H1 (cell line): ENCODE data around the gene ZSCAN12. TPM values are rescaled to one million over a fixed set of nuclear protein-coding genes. Genes with fewer than 3 reads are reported as not detected.
"Not testable (repeated sequence)": the region's sequence is repeated elsewhere in the genome, so short reads cannot be mapped to it uniquely, and the experiment has no call there.

Experiments used
- CTCF ChIA-PET: fragments of 300-600 bp; sonication (Branson Sonifier 250); formaldehyde crosslinking; loops from one replicate; lab custom pipeline; 2021; ENCODE audit not compliant: partially characterized antibody; lab: Charles Lee
- POLR2A ChIA-PET: fragments of 300-600 bp; sonication (Branson Sonifier 250); formaldehyde crosslinking; loops from one replicate; lab custom pipeline; 2021; ENCODE audit warnings: inconsistent platforms; ENCODE audit not compliant: partially characterized antibody; lab: Charles Lee
- DNase-seq, 2 experiments: peaks; one replicate each; pipeline versions ENCODE4 v3.0.0 to v3.0.0-alpha.2; 2010 to 2022; ENCODE audit warnings: low spot score in 2 of 2, low read depth in 1 of 2, mixed read lengths in 1 of 2
- FAIRE-seq: peaks from 2 replicates; lab custom pipeline; 2011; peaks lifted over from hg19 to GRCh38; lab: Jason Lieb, UNC
- H2AFZ ChIP-seq: 2 replicates; pipeline ENCODE4 v1.8.1; 2012; ENCODE audit warnings: low read length, inconsistent platforms
- H2AK5ac ChIP-seq: 2 replicates; pipeline ENCODE4 v1.6.1; 2013; ENCODE audit warnings: low read depth, low read length
- H2BK120ac ChIP-seq: replicated peaks from 2 replicates; pipeline ENCODE3; 2013; ENCODE audit warnings: low read depth, low read length, inconsistent platforms
- H2BK12ac ChIP-seq: 2 replicates; pipeline ENCODE4 v1.6.1; 2013; ENCODE audit warnings: low read depth, low read length
- H2BK15ac ChIP-seq: 2 replicates; pipeline ENCODE4 v1.6.1; 2013; ENCODE audit warnings: low read length
- H2BK20ac ChIP-seq: 2 replicates; pipeline ENCODE4 v1.6.1; 2013; ENCODE audit warnings: low read length
- H2BK5ac ChIP-seq: 2 replicates; pipeline ENCODE4 v1.6.1; 2013; ENCODE audit warnings: low read depth, low read length
- H3K14ac ChIP-seq: 2 replicates; pipeline ENCODE4 v1.6.1; 2013; ENCODE audit warnings: inconsistent platforms; ENCODE audit not compliant: insufficient read length
- H3K18ac ChIP-seq: 2 replicates; pipeline ENCODE4 v1.6.1; 2013; ENCODE audit warnings: low read length; ENCODE audit errors: extremely low read depth
- H3K23ac ChIP-seq: 2 replicates; pipeline ENCODE4 v1.6.1; 2013; ENCODE audit warnings: inconsistent platforms; ENCODE audit not compliant: insufficient read length
- H3K23me2 ChIP-seq: 2 replicates; pipeline ENCODE4 v1.6.1; 2013; ENCODE audit warnings: low read depth, low read length
- H3K27ac ChIP-seq: 2 replicates; pipeline ENCODE4 v1.6.1; 2011; ENCODE audit warnings: low read depth, low read length, inconsistent platforms
- H3K27me3 ChIP-seq, 4 experiments: replicated peaks in 1 of 4; 1 replicate in 1 of 4; 2 replicates in 3 of 4; pipeline versions ENCODE4 v1.6.1 to v1.8.1; 2011 to 2013; ENCODE audit warnings: low read length in 3 of 4, mild to moderate bottlenecking in 3 of 4, inconsistent platforms in 2 of 4, mixed read lengths in 2 of 4, moderate library complexity in 1 of 4; ENCODE audit not compliant: control insufficient read depth in 3 of 4, insufficient read depth in 3 of 4; ENCODE audit errors: extremely low read depth in 1 of 4
- H3K36me3 ChIP-seq, 4 experiments: 2 replicates each; pipeline versions ENCODE4 v1.6.1 to v1.8.1; 2011 to 2013; ENCODE audit warnings: mild to moderate bottlenecking in 4 of 4, low read length in 3 of 4, moderate library complexity in 2 of 4, control low read depth in 1 of 4, inconsistent platforms in 1 of 4; ENCODE audit not compliant: insufficient read depth in 4 of 4, control insufficient read depth in 2 of 4
- H3K4ac ChIP-seq: replicated peaks from 2 replicates; pipeline ENCODE3; 2013; ENCODE audit warnings: low read length, low read depth, mixed read lengths, inconsistent platforms; ENCODE audit not compliant: insufficient read length
- H3K4me1 ChIP-seq, 4 experiments: replicated peaks in 1 of 4; 1 replicate in 1 of 4; 2 replicates in 3 of 4; pipeline versions ENCODE4 v1.6.1 to v1.8.1; 2011 to 2013; ENCODE audit warnings: low read length in 3 of 4, inconsistent platforms in 2 of 4, mixed read lengths in 1 of 4; ENCODE audit not compliant: insufficient read depth in 4 of 4, control insufficient read depth in 3 of 4
- H3K4me2 ChIP-seq, 2 experiments: 2 replicates each; pipeline versions ENCODE4 v1.6.1 to v1.8.1; 2011 to 2013; ENCODE audit warnings: low read depth in 2 of 2, low read length in 2 of 2, control low read depth in 1 of 2, inconsistent platforms in 1 of 2, mild to moderate bottlenecking in 1 of 2; ENCODE audit not compliant: insufficient read depth in 1 of 2
- H3K4me3 ChIP-seq, 4 experiments: fragments of 200-600, 300-600 bp in 1 of 4; sonication (generic), shearing (Covaris generic), sonication (Bioruptor Twin) in 1 of 4; 2 replicates each; pipeline versions ENCODE4 v1.5.1 to v1.8.1; 2011 to 2016; ENCODE audit warnings: low read length in 4 of 4, low read depth in 3 of 4, control low read depth in 2 of 4, inconsistent platforms in 2 of 4, mild to moderate bottlenecking in 2 of 4, mixed read lengths in 1 of 4, moderate library complexity in 1 of 4; ENCODE audit not compliant: insufficient read depth in 2 of 4; ENCODE audit errors: extremely low read depth in 1 of 4
- H3K56ac ChIP-seq: replicated peaks from 2 replicates; pipeline ENCODE3; 2013; ENCODE audit warnings: low read depth, mild to moderate bottlenecking, mixed read lengths, low read length, inconsistent platforms; ENCODE audit not compliant: insufficient read length
- H3K79me1 ChIP-seq: 2 replicates; pipeline ENCODE4 v1.6.1; 2013; ENCODE audit warnings: low read depth, low read length, control low read depth
- H3K79me2 ChIP-seq, 2 experiments: 2 replicates each; pipeline versions ENCODE4 v1.6.1 to v1.8.1; 2012 to 2013; ENCODE audit warnings: low read length in 2 of 2, mild to moderate bottlenecking in 2 of 2, inconsistent platforms in 1 of 2; ENCODE audit not compliant: insufficient read depth in 2 of 2, control insufficient read depth in 1 of 2
- H3K9ac ChIP-seq, 4 experiments: replicated peaks in 1 of 4; 1 replicate in 1 of 4; 2 replicates in 3 of 4; pipeline versions ENCODE4 v1.6.1 to v1.8.1; 2011 to 2013; ENCODE audit warnings: low read depth in 3 of 4, low read length in 3 of 4, control low read depth in 2 of 4, mild to moderate bottlenecking in 2 of 4, moderate library complexity in 2 of 4, inconsistent platforms in 1 of 4; ENCODE audit errors: extremely low read depth in 1 of 4
- H3K9me3 ChIP-seq, 2 experiments: 2 replicates each; pipeline versions ENCODE4 v1.6.1 to v1.8.1; 2012 to 2013; ENCODE audit warnings: mild to moderate bottlenecking in 2 of 2, moderate library complexity in 2 of 2, control low read depth in 1 of 2, inconsistent platforms in 1 of 2, low read depth in 1 of 2, low read length in 1 of 2, mixed read lengths in 1 of 2; ENCODE audit not compliant: insufficient read depth in 2 of 2
- H4K20me1 ChIP-seq, 2 experiments: replicated peaks in 1 of 2; 2 replicates each; pipeline versions ENCODE3 to v1.8.1; 2011 to 2013; ENCODE audit warnings: inconsistent platforms in 2 of 2, low read length in 2 of 2, mild to moderate bottlenecking in 1 of 2; ENCODE audit not compliant: insufficient read depth in 2 of 2, control insufficient read depth in 1 of 2
- H4K5ac ChIP-seq: 2 replicates; pipeline ENCODE4 v1.6.1; 2013; ENCODE audit warnings: low read length, low read depth, mixed read lengths, inconsistent platforms; ENCODE audit not compliant: insufficient read length
- H4K8ac ChIP-seq: 2 replicates; pipeline ENCODE4 v1.8.0; 2013; ENCODE audit warnings: mild to moderate bottlenecking, moderate library complexity, low read length, inconsistent platforms; ENCODE audit not compliant: insufficient read depth; ENCODE audit errors: extremely low read depth
- H4K91ac ChIP-seq: replicated peaks from 2 replicates; pipeline ENCODE3; 2013; ENCODE audit warnings: low read length, mixed read lengths, inconsistent platforms; ENCODE audit not compliant: insufficient read length
- WGBS, 2 experiments: shearing (Covaris generic) in 1 of 2; methylation state at CpG; one replicate each; pipeline versions ENCODE4 v1.1.6 to v1.1.7; 2013 to 2015; ENCODE audit warnings: low lambda C conversion rate in 2 of 2, mixed read lengths in 2 of 2, inconsistent platforms in 1 of 2, low coverage in 1 of 2, missing lambda C conversion rate in 1 of 2; ENCODE audit not compliant: insufficient replicate concordance in 2 of 2, insufficient coverage in 1 of 2, insufficient read length in 1 of 2; ENCODE audit errors: extremely low coverage in 1 of 2, missing lambda C conversion rate in 1 of 2; 5-methylcytosine and 5-hydroxymethylcytosine counted together
- polyA plus RNA-seq, 7 experiments: library from polyadenylated mRNA; depleted of rRNA in 3 of 7; stranded (reverse) in 5 of 7; unstranded in 2 of 7; fragments of >200 nt in 5 of 7; fragments of 200-250 nt in 2 of 7; gene quantifications; 1 replicate in 5 of 7; 2 replicates in 1 of 7; 4 replicates in 1 of 7; pipeline versions ENCODE4 v1.2.1 to v1.2.3, GENCODE V29; 2011 to 2013; ENCODE audit warnings: missing spikeins in 2 of 7, mixed read lengths in 2 of 7
- total RNA-seq: library from RNA; stranded (reverse); fragmentation: NEBNext Ultra II Directional; extraction: Animal tissue kit (Norgen Biotek cat#: 25700); gene quantifications from 2 replicates; pipeline ENCODE4 v1.2.1, GENCODE V29; 2021

Gene ZSCAN12
- total and polyA plus RNA-seq, 2 of the 8 experiments (the other 6 are each of a cell fraction or from before 2014, with no cell fraction given): 2.2 to 9.6 TPM

DNA sequence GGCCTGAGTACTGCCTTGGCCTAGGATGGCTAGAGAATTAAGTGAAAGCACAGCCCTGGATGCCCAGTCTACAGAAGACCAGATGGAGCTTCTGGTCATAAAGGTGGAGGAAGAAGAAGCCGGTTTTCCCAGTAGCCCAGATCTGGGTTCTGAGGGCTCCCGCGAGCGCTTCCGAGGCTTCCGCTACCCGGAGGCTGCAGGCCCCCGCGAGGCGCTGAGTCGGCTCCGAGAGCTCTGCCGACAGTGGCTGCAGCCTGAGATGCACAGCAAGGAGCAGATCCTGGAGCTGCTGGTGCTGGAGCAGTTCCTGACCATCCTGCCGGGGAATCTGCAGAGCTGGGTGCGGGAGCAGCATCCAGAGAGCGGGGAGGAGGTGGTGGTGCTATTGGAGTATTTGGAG lies 40.0 kb downstream of the ZSCAN12 start:
- FAIRE-seq, H3K4me3 ChIP-seq, H3K9ac ChIP-seq: not testable (repeated sequence)

More for the DNA sequence above, 40.0 kb downstream of the ZSCAN12 start:
- not testable (repeated sequence) for H4K8ac ChIP-seq, H2BK15ac ChIP-seq, H3K56ac ChIP-seq, H2BK20ac ChIP-seq, H3K4ac ChIP-seq, H4K5ac ChIP-seq, H4K91ac ChIP-seq, H3K9me3 ChIP-seq, H3K79me2 ChIP-seq, H3K23me2 ChIP-seq, H3K27me3 ChIP-seq, H3K79me1 ChIP-seq, H2BK120ac ChIP-seq, H2BK5ac ChIP-seq, H4K20me1 ChIP-seq, H3K27ac ChIP-seq, H2BK12ac ChIP-seq, H3K23ac ChIP-seq, DNase-seq, H3K18ac ChIP-seq, H2AFZ ChIP-seq, H2AK5ac ChIP-seq, H3K14ac ChIP-seq, H3K4me2 ChIP-seq, H3K4me1 ChIP-seq
- H3K36me3 ChIP-seq: peaks cover 0 to 10% (median 5%) of the 10 kb centered on the region in 4 experiments; a peak in 5 of 8 replicates
- ChIA-PET CTCF (interaction anchor here (0.6 to 1.5 kb wide), 6 partner anchors 14 to 178 kb away, joined by 3 to 5 read pairs (median 3); no protein-coding TSS in a partner anchor), POLR2A (interaction anchor here (1.3 to 1.4 kb wide), 2 partner anchors 23 to 24 kb away, joined by 3 read pairs; no protein-coding TSS in a partner anchor)
- 90% methylated on average over 15 of the region's 16 CpGs; no CpG with 5 or more reads in 1 of the 2 experiments for WGBS, 2 experiments
